IMR-90 (cell line): ENCODE measurements around the gene TRAF4. TPM values are rescaled to one million over a fixed set of nuclear protein-coding genes. Genes with fewer than 3 reads are reported as not detected.
A peak's percentile ranks its signal among the peaks of the same experiment; 100 is the strongest.

Experiments used
- ATAC-seq: fragments of 200-7000 bp; cut with Tn5 transposase; 2 replicates; pipeline ENCODE4 v1.9.1; 2020; ENCODE audit warnings: low read depth, mild to moderate bottlenecking, moderate library complexity
- BruUV-seq: library from RNA; stranded (reverse); fragments of 400-500 nt; replicated peaks from 2 replicates; lab custom pipeline; 2021; lab: Mats Ljungman, UMichigan
- CTCF ChIA-PET: fragments of 300-600 bp; formaldehyde crosslinking; extraction: SDS; loops from one replicate; lab custom pipeline; 2021; ENCODE audit warnings: antibody characterized with exemption; lab: Yijun Ruan, JAX
- POLR2A ChIA-PET: fragments of 300-600 bp; sonication (Branson Sonifier 250); formaldehyde crosslinking; loops from one replicate; lab custom pipeline; 2022; ENCODE audit warnings: antibody characterized with exemption; ENCODE audit not compliant: unreplicated experiment; lab: Charles Lee
- DNase-seq: peaks from one replicate; pipeline ENCODE4 v3.0.0; 2013
- H2AFZ ChIP-seq: replicated peaks from 2 replicates; pipeline ENCODE3; 2013; ENCODE audit warnings: low read length, mild to moderate bottlenecking; ENCODE audit not compliant: poor library complexity
- H2AK5ac ChIP-seq: 2 replicates; pipeline ENCODE4 v1.6.1; 2013; ENCODE audit warnings: low read depth, low read length, inconsistent platforms
- H2AK9ac ChIP-seq: replicated peaks from 2 replicates; pipeline ENCODE3; 2013; ENCODE audit warnings: mild to moderate bottlenecking, low read depth, low read length, moderate library complexity; ENCODE audit not compliant: poor library complexity
- H2BK120ac ChIP-seq: 2 replicates; pipeline ENCODE4 v1.6.1; 2013; ENCODE audit warnings: low read depth, low read length, inconsistent platforms
- H2BK15ac ChIP-seq: 3 replicates; pipeline ENCODE4 v1.6.1; 2013; ENCODE audit warnings: low read depth, low read length, inconsistent platforms
- H2BK20ac ChIP-seq: 2 replicates; pipeline ENCODE4 v1.6.1; 2013; ENCODE audit warnings: low read depth, mild to moderate bottlenecking, inconsistent platforms, low read length, moderate library complexity
- H2BK5ac ChIP-seq: 2 replicates; pipeline ENCODE4 v1.6.1; 2013; ENCODE audit warnings: mild to moderate bottlenecking, low read depth, low read length, inconsistent platforms; ENCODE audit not compliant: poor library complexity, severe bottlenecking
- H3K14ac ChIP-seq: replicated peaks from 2 replicates; pipeline ENCODE4 v1.6.1; 2013; ENCODE audit warnings: low read depth, low read length, inconsistent platforms
- H3K18ac ChIP-seq: 2 replicates; pipeline ENCODE4 v1.6.1; 2013; ENCODE audit warnings: low read depth, low read length, control low read depth
- H3K23ac ChIP-seq: 2 replicates; pipeline ENCODE4 v1.6.1; 2013; ENCODE audit warnings: low read depth, low read length, inconsistent platforms
- H3K27ac ChIP-seq: 2 replicates; pipeline ENCODE4 v1.5.1; 2013; ENCODE audit warnings: mild to moderate bottlenecking, control low read depth, low read length; ENCODE audit not compliant: insufficient read depth
- H3K27me3 ChIP-seq: 2 replicates; pipeline ENCODE4 v1.6.1; 2013; ENCODE audit warnings: low read length; ENCODE audit not compliant: control insufficient read depth, insufficient read depth
- H3K36me3 ChIP-seq: 2 replicates; pipeline ENCODE4 v1.6.1; 2013; ENCODE audit warnings: low read length, mixed read lengths; ENCODE audit not compliant: control insufficient read depth, insufficient read depth
- H3K4ac ChIP-seq: 2 replicates; pipeline ENCODE4 v1.6.1; 2013; ENCODE audit warnings: low read depth, low read length, inconsistent platforms
- H3K4me1 ChIP-seq: 2 replicates; pipeline ENCODE4 v1.6.1; 2013; ENCODE audit warnings: low read length, mixed read lengths; ENCODE audit not compliant: control insufficient read depth, insufficient read depth
- H3K4me2 ChIP-seq: 2 replicates; pipeline ENCODE4 v1.6.1; 2013; ENCODE audit warnings: low read depth, mild to moderate bottlenecking, control low read depth, low read length, moderate library complexity
- H3K4me3 ChIP-seq: 2 replicates; pipeline ENCODE4 v1.5.1; 2013; ENCODE audit warnings: low read depth, mild to moderate bottlenecking, control low read depth, low read length, moderate library complexity; ENCODE audit not compliant: insufficient read depth
- H3K56ac ChIP-seq: 2 replicates; pipeline ENCODE4 v1.6.1; 2013; ENCODE audit warnings: low read length, inconsistent platforms; ENCODE audit not compliant: insufficient read depth; ENCODE audit errors: extremely low read depth
- H3K79me1 ChIP-seq, 2 experiments: 2 replicates each; pipeline ENCODE4 v1.6.1; 2013; ENCODE audit warnings: low read length in 2 of 2, inconsistent platforms in 1 of 2, low read depth in 1 of 2
- H3K9ac ChIP-seq: 2 replicates; pipeline ENCODE4 v1.6.1; 2013; ENCODE audit warnings: low read depth, low read length, control low read depth
- H3K9me1 ChIP-seq: 2 replicates; pipeline ENCODE4 v1.6.1; 2013; ENCODE audit warnings: low read length, inconsistent platforms; ENCODE audit not compliant: insufficient read depth
- H3K9me3 ChIP-seq: 2 replicates; pipeline ENCODE4 v1.6.1; 2013; ENCODE audit warnings: low read length; ENCODE audit not compliant: control insufficient read depth, insufficient read depth
- H4K20me1 ChIP-seq: 2 replicates; pipeline ENCODE4 v1.6.1; 2013; ENCODE audit warnings: low read length, inconsistent platforms; ENCODE audit not compliant: insufficient read depth
- H4K5ac ChIP-seq: 2 replicates; pipeline ENCODE4 v1.6.1; 2013; ENCODE audit warnings: mild to moderate bottlenecking, low read depth, low read length, control low read depth
- H4K8ac ChIP-seq, 2 experiments: 2 replicates each; pipeline ENCODE4 v1.6.1; 2013; ENCODE audit warnings: low read depth in 2 of 2, low read length in 2 of 2, control low read depth in 1 of 2, inconsistent platforms in 1 of 2
- H4K91ac ChIP-seq: 2 replicates; pipeline ENCODE4 v1.6.1; 2013; ENCODE audit warnings: low read depth, low read length, inconsistent platforms; ENCODE audit not compliant: insufficient read depth
- BHLHE40 ChIP-seq: fragments of 150-350 bp; IDR thresholded peaks from 2 replicates; pipeline ENCODE4 v1.6.1; 2016; ENCODE audit warnings: mild to moderate bottlenecking, low read depth, low read length
- SMC3 ChIP-seq: fragments of 150-350 bp; IDR thresholded peaks from 2 replicates; pipeline ENCODE4 v1.6.1; 2016; ENCODE audit warnings: low read depth, mild to moderate bottlenecking, antibody characterized with exemption, low read length, moderate library complexity
- WGBS, 2 experiments: methylation state at CpG; one replicate each; pipeline versions ENCODE4 v1.1.5 to v1.1.7; 2013; ENCODE audit warnings: missing lambda C conversion rate in 2 of 2; ENCODE audit not compliant: insufficient read length in 1 of 2; ENCODE audit errors: extremely low coverage in 2 of 2; 5-methylcytosine and 5-hydroxymethylcytosine counted together
- dilution Hi-C: fragments of 300-500 bp; cut with HindIII; formaldehyde crosslinking; loops from one replicate; pipeline ENCODE4 v1.14.3; 2018; ENCODE audit warnings: low sequenced_read_pairs; ENCODE audit not compliant: unreplicated experiment
- in situ Hi-C: fragments of 300-500 bp; cut with MboI; formaldehyde crosslinking; loops from 3 replicates; pipeline ENCODE4 v1.14.3; 2019; ENCODE audit warnings: low sequenced_read_pairs, inconsistent platforms, mixed read lengths
- intact Hi-C: fragments of 100-400 bp; cut with micrococcal nuclease; formaldehyde crosslinking; loops from 2 replicates; pipeline ENCODE4 v1.10.0; 2022
- polyA plus RNA-seq, 3 experiments: library from polyadenylated mRNA; depleted of rRNA; stranded (reverse); fragments of >200 nt; gene quantifications; 2 replicates each; pipeline ENCODE4 v1.2.3, GENCODE V29; 2012; ENCODE audit warnings: low replicate concordance in 1 of 3
- total RNA-seq: library from RNA; depleted of rRNA; stranded (reverse); fragments of >200 nt; gene quantifications from 2 replicates; pipeline ENCODE4 v1.2.3, GENCODE V29; 2012

The TRAF4 gene
- total and polyA plus RNA-seq, 2 of the 4 experiments (the other 2 are of a cell fraction) = 36.9 to 63.2 TPM

DNA sequence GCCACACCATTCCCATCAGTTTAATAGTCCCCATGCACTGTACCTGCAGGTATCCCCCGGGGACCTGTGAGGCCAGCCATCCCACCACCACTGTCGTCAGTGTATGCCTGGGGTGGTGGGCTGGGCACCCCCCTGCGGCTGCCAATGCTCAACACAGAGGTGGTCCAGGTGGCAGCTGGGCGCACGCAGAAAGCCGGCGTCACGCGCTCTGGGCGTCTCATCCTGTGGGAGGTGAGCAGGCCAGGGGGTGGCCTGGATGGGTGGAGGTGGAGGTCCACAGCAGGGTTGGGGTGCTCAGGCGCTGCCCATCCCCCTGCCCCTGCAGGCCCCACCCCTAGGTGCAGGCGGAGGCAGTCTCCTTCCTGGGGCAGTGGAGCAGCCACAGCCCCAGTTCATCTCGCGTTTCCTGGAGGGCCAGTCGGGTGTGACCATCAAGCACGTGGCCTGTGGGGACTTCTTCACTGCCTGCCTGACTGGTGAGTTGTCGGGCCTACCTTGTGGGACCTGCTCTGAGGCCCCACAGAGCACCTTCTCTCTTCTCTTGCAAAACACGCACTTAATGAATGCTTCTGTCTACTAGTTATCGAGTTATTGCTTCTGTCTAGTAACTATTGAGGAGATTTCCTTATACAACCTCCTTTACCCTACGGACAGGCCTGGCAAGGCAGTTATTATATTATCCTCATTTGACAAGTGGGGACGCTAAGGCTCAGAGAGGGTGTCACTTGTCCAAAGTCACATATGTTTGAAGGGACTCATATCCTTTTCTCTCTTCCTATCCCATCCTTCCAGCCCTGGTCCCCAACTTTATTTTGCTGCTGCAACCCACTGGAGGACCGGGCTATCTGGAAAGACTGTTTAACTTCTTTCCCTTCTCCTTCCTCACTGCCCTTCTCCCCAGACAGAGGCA is 5.8 kb upstream of the TRAF4 start:
- Histone ChIP-seq H2AK5ac (no peak overlapping the region), H3K27ac (no peak overlapping the region), H3K9ac (no peak overlapping the region), H3K56ac (no peak overlapping the region), H3K18ac (no peak overlapping the region), H3K27me3 (no peaks in the 10 kb centered on the region), H4K91ac (no peak overlapping the region), H3K4me1 (peaks cover 5% of the 10 kb centered on the region; the same call in 1 of the 2 replicates), H3K14ac (no peak overlapping the region), H3K4me3 (no peak overlapping the region), H2AFZ (peak overlapping the region; percentile 43), H3K4ac (no peak overlapping the region), H3K4me2 (no peak overlapping the region), H3K9me1 (0 out of 2 replicates have a peak, but pooled peaks cover 9% of the 10 kb centered on the region), H3K23ac (no peak overlapping the region), H2BK120ac (no peak overlapping the region), H4K8ac (no peak overlapping the region), H2BK15ac (no peak overlapping the region), H3K9me3 (no peaks in the 10 kb centered on the region), H3K79me1 (peaks cover 0 to 12% of the 10 kb centered on the region in 2 experiments; a peak in 1 of 4 replicates), H2AK9ac (no peak overlapping the region), H2BK5ac (no peak overlapping the region), H4K20me1 (no peaks in the 10 kb centered on the region; the same call in 1 of the 2 replicates), H2BK20ac (no peak overlapping the region), H3K36me3 (no peaks in the 10 kb centered on the region), H4K5ac (no peak overlapping the region)
- WGBS, 2 experiments = 81% methylated on average over 5 of the region's 22 CpGs; no CpG with 5 or more reads in 1 of the 2 experiments
- in situ Hi-C loops (loop anchor here (10.0 kb wide), 1 partner anchor 367 kb away; no protein-coding TSS in a partner anchor), intact Hi-C loops (no loop called here), dilution Hi-C loops (no loop called here)
- CTCF ChIA-PET = no interaction called here
- no peak for DNase-seq
- no peak for ATAC-seq
- TF ChIP-seq BHLHE40 (no peak), SMC3 (no peak)
- POLR2A ChIA-PET = no interaction called here
- BruUV-seq = no TSS peak
